ENCODE data around the gene PRUNE1.

DNA sequence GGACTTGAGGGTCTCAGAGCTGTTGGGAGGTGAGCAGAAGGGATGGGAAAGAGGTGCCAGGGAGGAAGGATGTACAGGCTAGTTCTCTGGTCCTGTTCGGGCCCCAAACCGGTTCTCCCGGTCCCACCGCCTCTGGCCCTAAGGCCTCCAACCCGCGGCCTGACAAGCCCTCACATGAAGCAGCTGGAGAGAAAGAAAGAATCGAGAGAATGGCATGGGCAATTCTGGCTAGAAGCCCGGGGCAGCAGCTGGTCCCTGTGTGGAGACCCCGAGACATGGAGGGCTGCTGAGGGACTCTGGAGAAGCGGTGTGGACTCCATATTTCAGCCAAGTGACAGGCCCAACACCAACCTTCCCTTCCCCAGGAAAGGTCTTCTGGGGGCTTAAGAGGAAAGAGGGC, 50.4 kb downstream of the PRUNE1 start:
- TF ChIP-seq, protein P1, sequence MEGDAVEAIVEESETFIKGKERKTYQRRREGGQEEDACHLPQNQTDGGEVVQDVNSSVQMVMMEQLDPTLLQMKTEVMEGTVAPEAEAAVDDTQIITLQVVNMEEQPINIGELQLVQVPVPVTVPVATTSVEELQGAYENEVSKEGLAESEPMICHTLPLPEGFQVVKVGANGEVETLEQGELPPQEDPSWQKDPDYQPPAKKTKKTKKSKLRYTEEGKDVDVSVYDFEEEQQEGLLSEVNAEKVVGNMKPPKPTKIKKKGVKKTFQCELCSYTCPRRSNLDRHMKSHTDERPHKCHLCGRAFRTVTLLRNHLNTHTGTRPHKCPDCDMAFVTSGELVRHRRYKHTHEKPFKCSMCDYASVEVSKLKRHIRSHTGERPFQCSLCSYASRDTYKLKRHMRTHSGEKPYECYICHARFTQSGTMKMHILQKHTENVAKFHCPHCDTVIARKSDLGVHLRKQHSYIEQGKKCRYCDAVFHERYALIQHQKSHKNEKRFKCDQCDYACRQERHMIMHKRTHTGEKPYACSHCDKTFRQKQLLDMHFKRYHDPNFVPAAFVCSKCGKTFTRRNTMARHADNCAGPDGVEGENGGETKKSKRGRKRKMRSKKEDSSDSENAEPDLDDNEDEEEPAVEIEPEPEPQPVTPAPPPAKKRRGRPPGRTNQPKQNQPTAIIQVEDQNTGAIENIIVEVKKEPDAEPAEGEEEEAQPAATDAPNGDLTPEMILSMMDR (IDR thresholded peaks at IDR 0.05): no peak
- TF ChIP-seq POLR2A (IDR thresholded peaks at IDR 0.05): no peak
